Measurements from ENCODE around the gene WDR82.

- TF ChIP-seq CTCF (IDR thresholded peaks at IDR 0.05) (no peak), ZFX (IDR thresholded peaks at IDR 0.05; ENCODE audit: borderline replicate concordance) (no peak)
These were observed 35.3 kb upstream of the WDR82 start for GRCh38 chr3:52313774-52314188.

All from 22Rv1 (cell line).